GM19035 (cell line): Measurements from ENCODE around the gene SLC35G2.
"Not testable (repeated sequence)": the region's sequence is repeated elsewhere in the genome, so short reads cannot be mapped to it uniquely, and the experiment has no call there.

ENCODE experiments used
- ATAC-seq: cut with Tn5 transposase; IDR thresholded peaks from one replicate; pipeline ENCODE4 v1.9.1; 2021; ENCODE audit not compliant: unreplicated experiment

Gene SLC35G2

DNA sequence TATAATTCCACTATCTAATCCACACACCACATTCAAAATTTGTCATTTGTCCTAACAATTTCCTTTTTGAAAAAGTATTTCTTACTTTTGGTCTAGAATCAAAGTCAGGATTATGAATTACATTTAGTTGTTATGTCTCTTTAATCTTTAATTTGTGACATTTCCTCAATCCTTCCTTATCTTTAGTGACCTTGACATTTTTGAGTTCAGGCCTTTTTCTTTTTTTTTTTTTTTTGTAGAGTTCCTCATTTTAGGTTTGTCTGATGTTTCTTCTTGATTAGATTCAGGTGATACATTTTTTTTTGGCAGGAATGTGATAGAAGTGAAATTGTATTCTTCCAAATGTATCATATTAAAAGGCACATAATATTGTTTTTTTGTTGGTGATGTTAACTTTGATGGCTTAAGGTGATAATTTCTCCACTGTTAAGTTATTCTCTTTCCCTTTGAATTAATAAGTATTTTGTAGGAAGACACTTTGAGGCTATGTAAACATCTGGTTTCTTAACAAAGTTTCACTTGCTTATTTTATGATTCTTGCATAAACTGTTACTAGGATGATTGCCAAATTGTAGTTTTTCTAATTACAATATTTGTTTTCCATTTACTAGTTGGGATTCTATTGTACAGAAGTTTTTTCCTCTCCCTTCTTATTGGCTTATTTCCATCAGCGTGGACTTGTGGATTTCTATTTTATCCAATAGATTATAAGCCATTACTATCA, 16.3 kb downstream of the SLC35G2 start:
- no peak for ATAC-seq

DNA sequence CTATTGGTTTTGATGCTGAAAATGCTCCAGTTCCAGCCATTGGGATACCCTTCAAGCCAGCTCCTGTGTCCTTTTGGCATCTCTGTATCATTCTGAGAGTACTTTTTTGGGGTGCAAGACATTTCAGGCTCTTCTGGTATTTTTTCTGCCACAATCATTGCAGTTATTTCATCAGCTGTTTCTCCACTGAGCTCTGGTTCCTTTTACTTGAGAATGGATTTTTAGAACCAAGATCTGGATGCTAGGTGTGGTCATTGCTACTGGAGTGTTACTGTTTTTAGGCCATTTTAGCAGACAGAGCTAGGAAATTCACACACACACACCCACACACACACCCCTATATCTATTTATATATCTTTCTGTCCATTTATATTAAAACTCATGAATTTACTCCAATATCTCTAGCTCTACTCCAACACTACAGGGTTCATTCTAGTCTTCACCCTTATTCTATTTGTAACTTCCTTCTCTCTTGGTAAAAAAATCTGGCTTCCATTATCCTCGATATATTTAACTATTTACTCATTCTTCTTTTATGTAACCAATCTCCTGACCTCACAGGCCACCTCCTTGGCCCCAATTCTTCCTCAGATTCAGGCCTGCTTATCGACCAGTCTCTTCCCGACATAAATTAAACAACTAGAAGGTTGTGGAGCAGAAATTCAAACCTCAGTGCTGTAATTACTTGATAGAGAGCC, 17.0 kb downstream of the SLC35G2 start:
- ATAC-seq = no peak

GRCh38 chr3:136836511-136837156, 17.7 kb downstream of the SLC35G2 start:
- no peak for ATAC-seq

GRCh38 chr3:136838641-136839555, 20.0 kb downstream of the SLC35G2 start:
- ATAC-seq = no peak

- ATAC-seq = no peak
These were observed 20.6 kb downstream of the SLC35G2 start for GRCh38 chr3:136839556-136839931.

DNA sequence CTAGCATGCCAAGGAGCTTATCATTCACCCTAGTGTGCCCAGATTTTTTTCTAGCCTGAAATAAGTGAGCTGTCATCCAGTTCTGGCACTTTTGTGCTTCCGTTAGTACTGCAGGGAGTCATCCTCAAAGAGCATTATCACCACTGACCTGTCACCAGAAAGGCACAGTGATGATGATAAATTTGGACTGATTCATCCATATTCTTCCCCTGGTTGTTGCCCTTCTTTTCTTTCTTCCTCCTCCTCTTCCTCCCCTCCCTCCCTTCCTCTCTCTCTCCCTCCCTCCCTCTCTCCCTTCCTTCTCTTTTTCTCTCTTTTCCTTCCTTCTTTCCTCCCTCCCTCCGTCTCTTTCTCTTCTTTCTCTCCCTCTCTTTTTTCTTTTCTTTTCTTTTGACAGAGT, 21.3 kb downstream of the SLC35G2 start:
- ATAC-seq = no peak

DNA sequence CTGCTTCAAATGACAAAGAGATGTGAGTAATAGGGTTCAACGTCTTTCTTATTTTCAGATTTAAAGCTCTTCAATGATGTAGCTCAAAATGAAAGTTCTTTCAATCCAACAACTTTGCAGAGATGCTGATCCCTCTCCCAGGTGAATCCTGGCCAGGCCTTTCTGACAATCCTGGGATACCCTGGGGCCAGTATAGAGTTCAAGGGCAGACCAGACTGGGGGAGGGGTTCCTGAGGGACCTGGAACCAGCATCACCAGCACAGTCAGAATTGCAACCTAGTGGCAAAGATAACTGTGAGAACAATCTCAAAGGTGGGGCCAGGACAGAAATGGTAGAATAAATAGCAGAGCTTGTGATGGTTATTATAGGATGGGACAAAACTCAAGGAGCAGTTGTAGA, 23.4 kb downstream of the SLC35G2 start:
- ATAC-seq = no peak

DNA sequence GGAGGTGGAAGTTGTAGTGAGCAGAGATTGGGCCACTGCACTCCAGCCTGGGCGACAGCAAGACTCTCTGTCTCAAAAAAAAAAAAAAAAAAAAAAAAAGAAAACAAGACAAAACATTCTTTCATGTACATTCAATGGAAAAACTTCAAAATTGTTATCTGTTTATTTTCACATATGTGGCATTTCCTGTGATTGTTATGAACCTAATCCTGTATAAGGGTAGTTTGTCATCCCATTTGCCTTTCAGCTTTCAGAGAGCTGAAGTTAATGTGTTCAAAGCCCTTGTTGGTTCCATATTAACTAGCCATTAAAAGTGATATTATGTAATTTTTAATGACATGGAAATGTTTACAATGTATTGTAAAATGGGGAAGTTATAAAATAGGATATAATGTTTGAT, 25.8 kb downstream of the SLC35G2 start:
- ATAC-seq = no peak

- no peak for ATAC-seq
These were observed 33.3 kb downstream of the SLC35G2 start for GRCh38 chr3:136852180-136852579.

- no peak for ATAC-seq
These were observed 37.7 kb downstream of the SLC35G2 start for GRCh38 chr3:136856665-136857064.

DNA sequence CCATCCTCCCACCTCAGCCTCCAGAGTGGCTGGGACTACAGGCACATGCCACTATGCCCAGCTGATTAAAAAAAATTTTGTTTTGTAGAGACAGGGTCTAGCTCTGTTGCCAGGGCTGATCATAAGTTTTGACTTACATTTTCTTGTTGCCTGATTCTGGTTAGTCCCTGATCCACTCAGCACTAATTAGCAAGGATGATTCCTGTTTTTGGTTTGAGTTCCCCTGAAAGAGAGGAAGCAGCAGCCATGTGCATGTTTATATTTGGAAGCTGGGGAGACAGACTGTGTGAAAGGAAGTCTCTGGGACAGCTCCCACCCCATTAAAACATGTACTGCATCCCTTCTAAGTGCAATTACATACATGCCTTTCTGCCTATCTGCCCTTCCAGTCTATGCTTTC, 39.5 kb downstream of the SLC35G2 start:
- ATAC-seq = no peak

- no peak for ATAC-seq
These were observed 41.6 kb downstream of the SLC35G2 start for GRCh38 chr3:136860541-136860940.

GRCh38 chr3:136861890-136862616, 43.1 kb downstream of the SLC35G2 start, which contains the start of gene NCK1:
Gene NCK1, plus strand, starts transcription at chr3:136862208. Its CDS starts 65,794 bp downstream, at chr3:136928002.
- peak; percentile 96 for ATAC-seq

- ATAC-seq = peak; percentile 32
These were observed 43.8 kb downstream of the SLC35G2 start for GRCh38 chr3:136862617-136863322.

- ATAC-seq = no peak
These were observed 50.4 kb downstream of the SLC35G2 start for GRCh38 chr3:136869282-136869681.

- ATAC-seq = not testable (repeated sequence)
These were observed 53.3 kb downstream of the SLC35G2 start for GRCh38 chr3:136872258-136872657.

- ATAC-seq = not testable (repeated sequence)
These were observed 60.6 kb downstream of the SLC35G2 start for GRCh38 chr3:136879510-136879909.

- ATAC-seq = no peak
These were observed 63.6 kb downstream of the SLC35G2 start for GRCh38 chr3:136882571-136882970.

- no peak for ATAC-seq
These were observed 65.2 kb downstream of the SLC35G2 start for GRCh38 chr3:136883967-136884720.
